GM21515 (cell line): ENCODE results near the gene DLGAP4.

Experiments
- ATAC-seq: cut with Tn5 transposase; IDR thresholded peaks from one replicate; pipeline ENCODE4 v1.9.1; 2021; ENCODE audit not compliant: unreplicated experiment

The DLGAP4 gene

GRCh38 chr20:36320898-36321695, 15.0 kb downstream of the DLGAP4 start:
- ATAC-seq, result no peak

- ATAC-seq, result no peak
These were observed 16.0 kb downstream of the DLGAP4 start for GRCh38 chr20:36322131-36322530.

GRCh38 chr20:36330091-36330490, 24.0 kb downstream of the DLGAP4 start:
- ATAC-seq, result no peak

- ATAC-seq, result no peak
These were observed 25.1 kb downstream of the DLGAP4 start for GRCh38 chr20:36331209-36331608.

- no peak for ATAC-seq
These were observed 27.7 kb downstream of the DLGAP4 start for GRCh38 chr20:36333841-36334240.

- ATAC-seq, result no peak
These were observed 28.4 kb downstream of the DLGAP4 start for GRCh38 chr20:36334281-36335205.

GRCh38 chr20:36335206-36335870, 29.2 kb downstream of the DLGAP4 start:
- ATAC-seq, result no peak

GRCh38 chr20:36336204-36336603, 30.1 kb downstream of the DLGAP4 start:
- ATAC-seq, result no peak

GRCh38 chr20:36336954-36337704, 31.0 kb downstream of the DLGAP4 start:
- no peak for ATAC-seq

- ATAC-seq, result no peak
These were observed 31.7 kb downstream of the DLGAP4 start for GRCh38 chr20:36337886-36338285.

GRCh38 chr20:36339646-36340592, 33.8 kb downstream of the DLGAP4 start:
- no peak for ATAC-seq

GRCh38 chr20:36340593-36340990, 34.5 kb downstream of the DLGAP4 start:
- ATAC-seq, result no peak

GRCh38 chr20:36341331-36342020, 35.3 kb downstream of the DLGAP4 start:
- ATAC-seq, result no peak

- ATAC-seq, result no peak
These were observed 36.4 kb downstream of the DLGAP4 start for GRCh38 chr20:36342331-36343120.

- ATAC-seq, result no peak
These were observed 37.5 kb downstream of the DLGAP4 start for GRCh38 chr20:36343641-36344040.

GRCh38 chr20:36344517-36345132, 38.5 kb downstream of the DLGAP4 start:
- no peak for ATAC-seq

GRCh38 chr20:36346256-36346655, 40.1 kb downstream of the DLGAP4 start:
- ATAC-seq, result no peak
